ENCODE measurements around the gene CADPS.
A peak's percentile ranks its signal among the peaks of the same experiment; 100 is the strongest.

CADPS gene

GRCh38 chr3:62718515-62719320 lies 156.5 kb downstream of the CADPS start:
- no peak for DNase-seq
- in situ Hi-C loops (cut with HindIII; ENCODE audit: low pct_ligation_motif_present, low pct_unique_long_range_greater_than_20kb, low sequenced_read_pairs), result no loop called here

DNA sequence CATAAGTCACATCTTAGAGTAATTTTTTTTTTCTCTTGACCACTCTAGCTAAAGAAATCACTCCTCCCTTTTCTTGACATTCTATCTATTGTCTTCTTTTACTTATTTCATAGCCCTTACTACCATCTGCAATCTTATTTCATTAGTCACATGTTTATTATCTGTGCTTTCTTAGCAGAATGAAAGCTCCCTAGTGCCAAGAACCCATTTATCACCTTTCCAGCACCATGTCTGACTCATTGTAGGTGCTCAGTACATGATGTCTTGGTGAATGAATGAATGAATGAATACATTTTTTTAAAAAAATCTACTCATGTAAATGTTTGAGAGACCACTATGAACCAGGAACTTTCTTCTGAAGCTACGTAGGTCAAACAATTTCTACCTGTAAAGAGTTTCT lies 157.2 kb downstream of the CADPS start:
- no peak for DNase-seq
- in situ Hi-C loops (cut with HindIII; ENCODE audit: low pct_ligation_motif_present, low pct_unique_long_range_greater_than_20kb, low sequenced_read_pairs), result no loop called here

- no peak for DNase-seq
- in situ Hi-C loops (cut with HindIII; ENCODE audit: low pct_ligation_motif_present, low pct_unique_long_range_greater_than_20kb, low sequenced_read_pairs), result no loop called here
Measured at GRCh38 chr3:62712746-62713145, 162.5 kb downstream of the CADPS start.

DNA sequence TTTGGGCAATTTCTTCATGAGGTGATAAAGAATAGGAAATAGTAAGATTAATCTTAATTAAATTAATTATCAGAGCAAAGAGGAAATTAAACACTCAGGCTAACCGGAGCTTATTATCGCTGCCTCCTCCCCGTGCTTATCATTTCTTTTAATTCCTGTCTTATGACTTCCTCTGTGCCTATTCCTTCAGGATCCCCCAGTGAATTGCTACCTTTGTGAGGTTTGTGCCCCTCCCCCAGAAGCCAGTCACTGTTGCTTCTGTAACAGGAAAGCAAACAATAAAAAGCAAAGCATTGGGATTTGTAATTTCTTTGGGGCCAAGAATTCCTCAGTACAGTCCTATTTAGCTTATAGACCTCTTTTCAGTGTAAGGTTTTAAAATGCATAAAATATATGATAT lies 164.5 kb downstream of the CADPS start:
- in situ Hi-C loops (cut with HindIII; ENCODE audit: low pct_ligation_motif_present, low pct_unique_long_range_greater_than_20kb, low sequenced_read_pairs), result no loop called here
- DNase-seq, result no peak

GRCh38 chr3:62708638-62709373 lies 166.4 kb downstream of the CADPS start:
- no peak for DNase-seq
- in situ Hi-C loops (cut with HindIII; ENCODE audit: low pct_ligation_motif_present, low pct_unique_long_range_greater_than_20kb, low sequenced_read_pairs), result no loop called here

DNA sequence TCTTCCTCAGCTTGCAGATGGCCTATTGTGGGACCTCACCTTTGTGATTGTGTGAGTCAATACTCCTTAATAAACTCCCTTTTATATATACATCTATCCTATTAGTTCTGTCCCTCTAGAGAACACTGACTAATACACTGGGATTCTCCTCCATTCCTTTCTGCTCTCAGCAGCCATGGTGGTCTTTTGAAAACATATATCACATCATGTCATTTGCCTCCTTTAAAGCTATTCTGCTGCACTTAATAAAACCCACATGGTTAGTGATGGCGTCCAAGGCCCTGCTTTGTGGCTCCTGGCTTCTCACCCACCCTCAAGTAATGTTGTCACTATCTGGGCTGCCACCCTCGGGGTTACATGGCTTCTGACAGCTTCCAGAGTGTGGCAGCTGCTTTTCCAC lies 169.5 kb downstream of the CADPS start:
- in situ Hi-C loops (cut with HindIII; ENCODE audit: low pct_ligation_motif_present, low pct_unique_long_range_greater_than_20kb, low sequenced_read_pairs), result no loop called here

GRCh38 chr3:62703451-62704167 lies 171.6 kb downstream of the CADPS start:
- DNase-seq, result peak; percentile 1
- in situ Hi-C loops (cut with HindIII; ENCODE audit: low pct_ligation_motif_present, low pct_unique_long_range_greater_than_20kb, low sequenced_read_pairs), result no loop called here

More for the DNA sequence above, 169.5 kb downstream of the CADPS start:
- no peak for DNase-seq

- DNase-seq, result no peak
- in situ Hi-C loops (cut with HindIII; ENCODE audit: low pct_ligation_motif_present, low pct_unique_long_range_greater_than_20kb, low sequenced_read_pairs), result no loop called here
Measured at GRCh38 chr3:62700357-62700756, 174.9 kb downstream of the CADPS start.

DNA sequence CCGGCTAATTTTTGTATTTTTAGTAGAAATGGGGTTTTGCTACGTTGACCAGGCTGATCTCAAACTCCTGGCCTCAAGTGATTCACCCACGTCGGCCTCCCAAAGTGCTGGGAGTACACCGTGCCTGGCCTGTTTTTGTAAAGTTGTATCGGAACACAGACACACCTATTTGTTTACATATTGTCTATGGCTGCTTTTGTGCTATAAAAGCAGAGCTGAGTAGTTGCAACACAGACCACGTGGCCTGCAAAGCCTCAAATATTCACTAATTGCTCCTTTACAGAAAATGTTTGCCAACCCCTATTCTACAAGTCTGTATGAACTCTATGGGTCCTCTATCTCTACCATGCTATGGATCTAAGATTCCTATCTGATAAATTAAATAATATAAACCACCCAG lies 175.5 kb downstream of the CADPS start:
- no peak for DNase-seq
- in situ Hi-C loops (cut with HindIII; ENCODE audit: low pct_ligation_motif_present, low pct_unique_long_range_greater_than_20kb, low sequenced_read_pairs), result no loop called here

DNA sequence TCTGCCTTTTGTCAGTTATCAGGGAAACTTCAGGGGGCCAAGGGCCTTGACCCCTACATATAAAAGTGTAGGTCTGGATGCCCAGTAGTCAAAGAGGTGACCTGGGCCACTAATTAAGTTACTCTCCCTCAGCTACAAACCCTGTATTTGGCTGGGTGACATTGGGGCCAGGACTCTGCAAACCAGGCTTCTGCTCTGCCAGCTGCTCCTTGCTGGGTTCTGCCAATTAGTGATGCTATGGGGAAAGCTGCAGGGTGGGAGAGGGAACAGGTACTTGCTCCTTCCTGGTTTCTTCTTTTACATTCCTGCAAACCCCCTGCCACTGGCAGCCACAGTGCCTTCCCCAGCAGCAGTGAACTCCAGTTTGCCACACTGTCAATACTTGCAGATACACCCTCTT lies 179.2 kb downstream of the CADPS start:
- in situ Hi-C loops (cut with HindIII; ENCODE audit: low pct_ligation_motif_present, low pct_unique_long_range_greater_than_20kb, low sequenced_read_pairs), result no loop called here
- DNase-seq, result no peak

DNA sequence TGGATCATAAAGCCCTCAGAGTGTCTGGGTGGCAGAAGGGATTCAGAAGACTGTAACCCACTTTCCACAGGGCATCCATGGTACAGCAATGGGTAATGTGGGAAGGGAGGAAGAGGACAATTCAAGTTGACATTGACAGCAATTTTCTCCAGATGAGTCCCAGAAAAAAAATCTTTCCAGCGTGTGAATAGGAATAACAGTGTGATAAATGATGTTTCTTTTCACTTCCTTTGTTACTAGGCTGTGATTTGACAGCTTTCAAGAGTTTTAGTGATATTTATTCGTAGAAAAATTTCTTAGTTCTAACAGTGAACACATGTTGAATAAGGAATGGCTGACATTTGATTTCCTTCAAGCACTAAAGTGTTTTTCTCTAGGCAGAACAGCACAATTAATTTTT lies 186.4 kb downstream of the CADPS start:
- DNase-seq, result no peak
- in situ Hi-C loops (cut with HindIII; ENCODE audit: low pct_ligation_motif_present, low pct_unique_long_range_greater_than_20kb, low sequenced_read_pairs), result no loop called here

GRCh38 chr3:62688050-62688449 lies 187.2 kb downstream of the CADPS start:
- no peak for DNase-seq
- in situ Hi-C loops (cut with HindIII; ENCODE audit: low pct_ligation_motif_present, low pct_unique_long_range_greater_than_20kb, low sequenced_read_pairs), result no loop called here

DNA sequence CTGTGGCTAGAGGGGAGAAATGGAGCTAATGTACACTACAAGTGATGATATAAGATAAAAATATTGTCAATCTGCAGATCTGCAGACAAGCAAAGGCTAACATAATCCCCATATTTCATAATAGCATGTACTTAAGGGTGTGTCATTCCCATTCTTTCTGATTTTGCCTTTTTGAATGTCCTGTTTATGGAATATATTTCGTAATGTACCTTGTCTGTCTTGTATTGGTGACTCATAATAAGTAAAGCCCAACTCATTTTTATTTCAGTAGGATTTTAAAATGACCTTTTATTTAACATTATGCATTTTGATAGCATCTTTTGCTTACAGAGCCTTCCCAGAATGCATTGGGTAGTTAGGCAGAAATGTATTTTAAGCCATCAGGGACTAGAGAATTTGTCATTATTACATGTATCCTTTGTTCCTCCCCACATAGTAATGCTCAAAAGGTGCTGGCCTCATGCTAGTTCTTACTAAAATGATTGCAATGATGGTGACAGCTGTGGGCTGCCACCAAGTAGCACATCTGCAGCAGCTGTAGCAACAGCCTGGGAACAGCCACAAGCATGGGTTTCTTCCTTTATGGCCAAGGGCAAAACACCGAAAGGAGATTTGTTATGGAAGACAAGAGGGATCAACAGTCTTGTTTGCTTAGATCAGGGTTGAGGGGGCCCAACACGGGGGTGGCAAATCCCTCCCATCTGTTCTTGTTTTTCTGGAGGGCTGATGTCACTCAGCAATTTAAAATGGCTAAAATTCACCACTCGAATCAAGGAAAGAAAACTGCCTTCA lies 188.5 kb downstream of the CADPS start:
- DNase-seq, result no peak

GRCh38 chr3:62682826-62683225 lies 192.4 kb downstream of the CADPS start:
- in situ Hi-C loops (cut with HindIII; ENCODE audit: low pct_ligation_motif_present, low pct_unique_long_range_greater_than_20kb, low sequenced_read_pairs), result no loop called here
- no peak for DNase-seq

More for the DNA sequence above, 188.5 kb downstream of the CADPS start:
- in situ Hi-C loops (cut with HindIII; ENCODE audit: low pct_ligation_motif_present, low pct_unique_long_range_greater_than_20kb, low sequenced_read_pairs), result no loop called here

- DNase-seq, result no peak
- in situ Hi-C loops (cut with HindIII; ENCODE audit: low pct_ligation_motif_present, low pct_unique_long_range_greater_than_20kb, low sequenced_read_pairs), result no loop called here
Measured at GRCh38 chr3:62679988-62680387, 195.2 kb downstream of the CADPS start.

GRCh38 chr3:62678841-62679240 lies 196.4 kb downstream of the CADPS start:
- in situ Hi-C loops (cut with HindIII; ENCODE audit: low pct_ligation_motif_present, low pct_unique_long_range_greater_than_20kb, low sequenced_read_pairs), result no loop called here
- DNase-seq, result no peak

DNA sequence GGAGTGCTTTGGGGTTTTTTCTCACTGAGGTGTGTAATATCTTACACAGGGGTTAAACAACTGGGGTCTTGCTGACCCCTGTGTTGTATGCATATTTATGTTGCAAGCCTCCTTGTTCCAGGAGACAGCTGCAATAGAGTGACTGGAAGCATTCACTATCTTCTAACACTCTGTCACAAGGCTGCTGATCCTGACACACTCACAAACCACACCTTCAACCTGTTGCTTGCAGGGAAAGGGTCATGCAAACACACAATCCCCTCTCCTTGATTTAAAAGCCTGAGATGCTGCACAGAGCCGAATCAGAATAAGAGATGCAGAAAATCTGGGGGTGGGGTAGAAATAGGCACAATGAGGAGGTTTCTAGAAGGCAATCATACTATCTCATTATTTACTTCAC lies 197.3 kb downstream of the CADPS start:
- no peak for DNase-seq
- in situ Hi-C loops (cut with HindIII; ENCODE audit: low pct_ligation_motif_present, low pct_unique_long_range_greater_than_20kb, low sequenced_read_pairs), result no loop called here

GRCh38 chr3:62676689-62677271 lies 198.4 kb downstream of the CADPS start:
- in situ Hi-C loops (cut with HindIII; ENCODE audit: low pct_ligation_motif_present, low pct_unique_long_range_greater_than_20kb, low sequenced_read_pairs), result no loop called here
- DNase-seq, result no peak

Data from ACHN (cell line).